ENCODE measurements around the gene MORN2.

DNA sequence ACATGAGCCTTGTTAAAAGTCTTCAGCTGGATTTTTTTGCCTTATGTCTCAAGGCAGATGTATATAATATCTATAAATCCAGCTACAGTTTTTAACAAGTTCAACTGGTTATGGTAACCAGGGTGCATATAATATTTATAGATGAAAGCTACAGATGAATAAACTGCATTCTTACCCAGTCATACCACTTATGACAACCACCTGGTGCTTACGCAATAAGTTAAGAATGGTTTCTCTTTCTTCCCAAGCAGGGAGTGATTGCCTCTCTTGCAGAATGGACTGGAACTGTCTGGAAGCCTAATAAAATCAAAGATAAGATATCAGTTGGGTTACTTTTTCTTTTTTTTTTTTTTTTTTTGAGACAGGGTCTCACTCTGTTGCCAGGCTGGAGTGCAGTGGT is 19.6 kb upstream of the MORN2 start:
- TF ChIP-seq, protein P1, sequence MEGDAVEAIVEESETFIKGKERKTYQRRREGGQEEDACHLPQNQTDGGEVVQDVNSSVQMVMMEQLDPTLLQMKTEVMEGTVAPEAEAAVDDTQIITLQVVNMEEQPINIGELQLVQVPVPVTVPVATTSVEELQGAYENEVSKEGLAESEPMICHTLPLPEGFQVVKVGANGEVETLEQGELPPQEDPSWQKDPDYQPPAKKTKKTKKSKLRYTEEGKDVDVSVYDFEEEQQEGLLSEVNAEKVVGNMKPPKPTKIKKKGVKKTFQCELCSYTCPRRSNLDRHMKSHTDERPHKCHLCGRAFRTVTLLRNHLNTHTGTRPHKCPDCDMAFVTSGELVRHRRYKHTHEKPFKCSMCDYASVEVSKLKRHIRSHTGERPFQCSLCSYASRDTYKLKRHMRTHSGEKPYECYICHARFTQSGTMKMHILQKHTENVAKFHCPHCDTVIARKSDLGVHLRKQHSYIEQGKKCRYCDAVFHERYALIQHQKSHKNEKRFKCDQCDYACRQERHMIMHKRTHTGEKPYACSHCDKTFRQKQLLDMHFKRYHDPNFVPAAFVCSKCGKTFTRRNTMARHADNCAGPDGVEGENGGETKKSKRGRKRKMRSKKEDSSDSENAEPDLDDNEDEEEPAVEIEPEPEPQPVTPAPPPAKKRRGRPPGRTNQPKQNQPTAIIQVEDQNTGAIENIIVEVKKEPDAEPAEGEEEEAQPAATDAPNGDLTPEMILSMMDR (IDR thresholded peaks at IDR 0.05 in 4 of 5, conservative IDR thresholded peaks at IDR 0.05 in 1 of 5) = no peak
- TF ChIP-seq POLR2A (IDR thresholded peaks at IDR 0.05) = no peak

All from gastrocnemius medialis (tissue), 4 donors.